Gastrocnemius medialis (tissue), 4 donors: ENCODE results near the gene DEGS2.

Experiments
- CTCF ChIP-seq, 5 experiments: fragments of 450-650 bp in 3 of 5; fragments of 200-600 bp in 2 of 5; sonication (generic) in 2 of 5; IDR thresholded peaks in 4 of 5; conservative IDR thresholded peaks in 1 of 5; 1 replicate in 4 of 5; 2 replicates in 1 of 5; pipeline ENCODE4 v1.5.1; 2016 to 2019; ENCODE audit warnings: antibody characterized with exemption in 5 of 5, mild to moderate bottlenecking in 3 of 5, moderate library complexity in 3 of 5
- POLR2A ChIP-seq, 2 donors: fragments of 450-650 bp; IDR thresholded peaks; one replicate each; pipeline ENCODE4 v1.6.1; 2017; ENCODE audit warnings: antibody characterized with exemption in 2 of 2, mild to moderate bottlenecking in 2 of 2, moderate library complexity in 2 of 2

- TF ChIP-seq CTCF (IDR thresholded peaks at IDR 0.05 in 4 of 5, conservative IDR thresholded peaks at IDR 0.05 in 1 of 5) (no peak), POLR2A (IDR thresholded peaks at IDR 0.05) (no peak)
These were observed 35.8 kb downstream of the DEGS2 start for GRCh38 chr14:100123618-100124017.
